Glutamatergic neuron (in vitro differentiated cells): ENCODE measurements around the gene INSM1. TPM values are rescaled to one million over a fixed set of nuclear protein-coding genes. Genes with fewer than 3 reads are reported as not detected.

Experiments used
- DNase-seq: peaks from one replicate; pipeline ENCODE4 v3.0.0; 2022
- H3K27ac Mint-ChIP-seq: one replicate; pipeline ENCODE4 v1.8.0; 2020; ENCODE audit warnings: mild to moderate bottlenecking, mixed read lengths, inconsistent platforms; ENCODE audit not compliant: unreplicated experiment
- H3K27me3 Mint-ChIP-seq: one replicate; pipeline ENCODE4 v1.8.0; 2020; ENCODE audit warnings: mild to moderate bottlenecking, moderate library complexity, mixed read lengths, inconsistent platforms; ENCODE audit not compliant: unreplicated experiment
- H3K36me3 Mint-ChIP-seq: one replicate; pipeline ENCODE4 v1.8.0; 2020; ENCODE audit warnings: mild to moderate bottlenecking, mixed read lengths, inconsistent platforms; ENCODE audit not compliant: unreplicated experiment
- H3K4me1 Mint-ChIP-seq: one replicate; pipeline ENCODE4 v1.8.0; 2020; ENCODE audit warnings: mild to moderate bottlenecking, low read depth, mixed read lengths, inconsistent platforms; ENCODE audit not compliant: unreplicated experiment
- H3K4me3 Mint-ChIP-seq: one replicate; pipeline ENCODE4 v1.8.0; 2020; ENCODE audit warnings: mild to moderate bottlenecking, mixed read lengths, inconsistent platforms; ENCODE audit not compliant: unreplicated experiment
- H3K9me3 Mint-ChIP-seq: one replicate; pipeline ENCODE4 v1.8.0; 2020; ENCODE audit warnings: mild to moderate bottlenecking, moderate library complexity, mixed read lengths, inconsistent platforms; ENCODE audit not compliant: unreplicated experiment
- CTCF ChIP-seq: fragments of 200-600 bp; sonication (generic); IDR thresholded peaks from one replicate; pipeline ENCODE4 v1.5.0; 2021; ENCODE audit not compliant: partially characterized antibody, unreplicated experiment
- total RNA-seq: library from RNA; stranded (reverse); fragmentation: NEBNext Ultra II Directional; extraction: Animal tissue kit (Norgen Biotek cat#: 25700); gene quantifications from one replicate; pipeline ENCODE4 v1.2.1, GENCODE V29; 2021; ENCODE audit not compliant: unreplicated experiment

Gene INSM1
- total RNA-seq, 1 donor from 2014 or later, result 332 TPM

- H3K4me3 Mint-ChIP-seq, result no peak overlapping the region
- H3K9me3 Mint-ChIP-seq, result peaks cover 8% of the 10 kb centered on the region
- no peaks in the 10 kb centered on the region for H3K36me3 Mint-ChIP-seq
- peaks cover 37% of the 10 kb centered on the region for H3K4me1 Mint-ChIP-seq
- no peak overlapping the region for H3K27ac Mint-ChIP-seq
- peaks cover 9% of the 10 kb centered on the region for H3K27me3 Mint-ChIP-seq
- no peak for DNase-seq
- no peak for TF ChIP-seq CTCF
Observed at GRCh38 chr20:20395903-20396568, 28.1 kb downstream of the INSM1 start.

- H3K4me3 Mint-ChIP-seq, result peak overlapping the region; percentile 8
- no peaks in the 10 kb centered on the region for H3K36me3 Mint-ChIP-seq
- H3K27me3 Mint-ChIP-seq, result peaks cover 9% of the 10 kb centered on the region
- no peak for DNase-seq
- peaks cover 8% of the 10 kb centered on the region for H3K9me3 Mint-ChIP-seq
- H3K4me1 Mint-ChIP-seq, result peaks cover 35% of the 10 kb centered on the region
- TF ChIP-seq CTCF, result no peak
- no peak overlapping the region for H3K27ac Mint-ChIP-seq
Observed at GRCh38 chr20:20396794-20397193, 28.9 kb downstream of the INSM1 start.

GRCh38 chr20:20398123-20398522 lies 30.2 kb downstream of the INSM1 start:
- H3K4me3 Mint-ChIP-seq, result no peak overlapping the region
- peaks cover 12% of the 10 kb centered on the region for H3K27me3 Mint-ChIP-seq
- peaks cover 7% of the 10 kb centered on the region for H3K9me3 Mint-ChIP-seq
- no peaks in the 10 kb centered on the region for H3K36me3 Mint-ChIP-seq
- no peak for TF ChIP-seq CTCF
- no peak overlapping the region for H3K27ac Mint-ChIP-seq
- no peak for DNase-seq
- peaks cover 39% of the 10 kb centered on the region for H3K4me1 Mint-ChIP-seq

GRCh38 chr20:20399531-20400500 lies 31.9 kb downstream of the INSM1 start:
- peaks cover 5% of the 10 kb centered on the region for H3K27me3 Mint-ChIP-seq

More at GRCh38 chr20:20399531-20400500, 31.9 kb downstream of the INSM1 start:
- Mint-ChIP-seq H3K36me3 (no peaks in the 10 kb centered on the region), H3K4me3 (no peak overlapping the region), H3K9me3 (peaks cover 7% of the 10 kb centered on the region), H3K27ac (peak overlapping the region; percentile 65), H3K4me1 (peaks cover 44% of the 10 kb centered on the region)
- no peak for DNase-seq
- no peak for TF ChIP-seq CTCF
